ENCODE measurements around the gene ZNHIT1. TPM values are rescaled to one million over a fixed set of nuclear protein-coding genes. Genes with fewer than 3 reads are reported as not detected.

The ZNHIT1 gene
- total RNA-seq, 1 donor from 2014 or later = 55.4 TPM

- ATAC-seq (no peak), DNase-seq (no peak)
- no peak for TF ChIP-seq CTCF (IDR thresholded peaks at IDR 0.05)
- Histone ChIP-seq H3K27ac (no peak overlapping the region), H3K4me3 (no peak overlapping the region), H3K36me3 (peaks cover 62% of the 10 kb centered on the region), H3K4me1 (no peaks in the 10 kb centered on the region), H3K27me3 (ENCODE audit: low read depth) (peaks cover 12% of the 10 kb centered on the region), H3K9me3 (no peaks in the 10 kb centered on the region)
- intact Hi-C loops (cut with DNase I) = no loop called here
Observed at GRCh38 chr7:101207459-101207858, 10.5 kb upstream of the ZNHIT1 start.

GRCh38 chr7:101208794-101209193 is 9.2 kb upstream of the ZNHIT1 start:
- Histone ChIP-seq H3K27me3 (ENCODE audit: low read depth) (no peaks in the 10 kb centered on the region), H3K36me3 (peaks cover 76% of the 10 kb centered on the region), H3K4me1 (no peaks in the 10 kb centered on the region), H3K4me3 (no peak overlapping the region), H3K27ac (no peak overlapping the region), H3K9me3 (no peaks in the 10 kb centered on the region)
- DNase-seq = no peak
- TF ChIP-seq CTCF (IDR thresholded peaks at IDR 0.05) = no peak
- no peak for ATAC-seq
- intact Hi-C loops (cut with DNase I) = no loop called here

GRCh38 chr7:101210143-101210542 is 7.8 kb upstream of the ZNHIT1 start:
- intact Hi-C loops (cut with DNase I) = no loop called here
- ATAC-seq = no peak
- H3K27ac ChIP-seq = no peak overlapping the region
- peaks cover 89% of the 10 kb centered on the region for H3K36me3 ChIP-seq
- no peak for DNase-seq
- no peak for TF ChIP-seq CTCF (IDR thresholded peaks at IDR 0.05)
- H3K27me3 ChIP-seq (ENCODE audit: low read depth) = no peaks in the 10 kb centered on the region
- no peak overlapping the region for H3K4me3 ChIP-seq
- no peaks in the 10 kb centered on the region for H3K9me3 ChIP-seq
- H3K4me1 ChIP-seq = no peaks in the 10 kb centered on the region

- ATAC-seq (no peak), DNase-seq (no peak)
- H3K9me3 ChIP-seq = no peaks in the 10 kb centered on the region
- intact Hi-C loops (cut with DNase I) = no loop called here
- no peak overlapping the region for H3K4me3 ChIP-seq
- H3K27ac ChIP-seq = no peak overlapping the region
- no peaks in the 10 kb centered on the region for H3K27me3 ChIP-seq (ENCODE audit: low read depth)
- no peak for TF ChIP-seq CTCF (IDR thresholded peaks at IDR 0.05)
- H3K36me3 ChIP-seq = peaks cover 90% of the 10 kb centered on the region
- peaks cover 7% of the 10 kb centered on the region for H3K4me1 ChIP-seq
Observed at GRCh38 chr7:101211501-101211900, 6.5 kb upstream of the ZNHIT1 start.

GRCh38 chr7:101212014-101212413 is 6.0 kb upstream of the ZNHIT1 start:
- H3K36me3 ChIP-seq = peaks cover 85% of the 10 kb centered on the region
- ATAC-seq = no peak
- no peaks in the 10 kb centered on the region for H3K9me3 ChIP-seq
- no peaks in the 10 kb centered on the region for H3K27me3 ChIP-seq (ENCODE audit: low read depth)
- intact Hi-C loops (cut with DNase I) = no loop called here
- DNase-seq = no peak
- H3K4me3 ChIP-seq = no peak overlapping the region
- peaks cover 10% of the 10 kb centered on the region for H3K4me1 ChIP-seq
- H3K27ac ChIP-seq = no peak overlapping the region
- no peak for TF ChIP-seq CTCF (IDR thresholded peaks at IDR 0.05)

Measured in lower lobe of right lung (tissue), 2 donors.